Daoy (cell line): ENCODE measurements around the gene EDARADD. TPM values are rescaled to one million over a fixed set of nuclear protein-coding genes. Genes with fewer than 3 reads are reported as not detected.

Experiments used
- DNase-seq: peaks from one replicate; pipeline ENCODE4 v3.0.0-alpha.2; 2015; ENCODE audit warnings: low read depth
- total RNA-seq: library from RNA; depleted of rRNA; stranded (reverse); fragments of >200 nt; shearing (Covaris generic); gene quantifications from 2 replicates; pipeline ENCODE4 v1.2.3, GENCODE V29; 2014; rRNA removed

EDARADD gene
- total RNA-seq, 1 experiment from 2014 or later: 2.7 TPM

- DNase-seq: no peak
These were observed 121.4 kb downstream of the EDARADD start for GRCh38 chr1:236515443-236515958.

GRCh38 chr1:236516929-236517704 lies 123.0 kb downstream of the EDARADD start:
- peak; percentile 51 for DNase-seq

GRCh38 chr1:236518322-236518721 lies 124.2 kb downstream of the EDARADD start:
- no peak for DNase-seq

- DNase-seq: no peak
These were observed 126.4 kb downstream of the EDARADD start for GRCh38 chr1:236520445-236521005.

GRCh38 chr1:236522937-236523703 lies 129.0 kb downstream of the EDARADD start:
- no peak for DNase-seq

- peak; percentile 87 for DNase-seq
These were observed 129.6 kb downstream of the EDARADD start, which contains the start of gene LGALS8 for GRCh38 chr1:236523704-236524141. LGALS8 (plus strand) TSS chr1:236523982; CDS start chr1:236526071, 2,089 bp downstream.

- peak; percentile 79 for DNase-seq
These were observed 130.2 kb downstream of the EDARADD start for GRCh38 chr1:236524142-236524894.

- no peak for DNase-seq
These were observed 130.8 kb downstream of the EDARADD start for GRCh38 chr1:236524895-236525184.

GRCh38 chr1:236526079-236526478 lies 132.0 kb downstream of the EDARADD start:
- no peak for DNase-seq

GRCh38 chr1:236530286-236530685 lies 136.2 kb downstream of the EDARADD start:
- no peak for DNase-seq

- DNase-seq: no peak
These were observed 136.9 kb downstream of the EDARADD start for GRCh38 chr1:236530959-236531358.

- DNase-seq: no peak
These were observed 138.8 kb downstream of the EDARADD start for GRCh38 chr1:236532850-236533249.

GRCh38 chr1:236534151-236534651 lies 140.1 kb downstream of the EDARADD start:
- peak; percentile 70 for DNase-seq

Other genes starting within 250 kb of the EDARADD start
- 2.9 and 7.9 TPM in 2 replicates for gene ERO1B, start 112.3 kb upstream of the EDARADD start, total RNA-seq
- 89.3 and 97.9 TPM in 2 replicates for gene LGALS8, start 129.7 kb downstream of the EDARADD start, total RNA-seq
- 68.0 and 77.3 TPM in 2 replicates for gene HEATR1, start 210.2 kb downstream of the EDARADD start, total RNA-seq